Activated CD4-positive, alpha-beta T cell treated with anti-CD3 and anti-CD28 coated beads for 36 hours (primary cell): ENCODE results near the gene CEP112. TPM values are rescaled to one million over a fixed set of nuclear protein-coding genes. Genes with fewer than 3 reads are reported as not detected.

Experiments used
- ATAC-seq: fragments of 200-7000 bp; cut with Tn5 transposase; one replicate; pipeline ENCODE4 v1.10.0; 2021; ENCODE audit warnings: mild to moderate bottlenecking, moderate library complexity
- CTCF ChIA-PET: fragments of 350-600 bp; sonication (Branson Sonifier 250); formaldehyde crosslinking; loops from one replicate; lab custom pipeline; 2021; ENCODE audit warnings: antibody characterized with exemption; lab: Charles Lee
- POLR2A ChIA-PET: fragments of 350-600 bp; sonication (Branson Sonifier 250); formaldehyde crosslinking; loops from one replicate; lab custom pipeline; 2021; ENCODE audit warnings: antibody characterized with exemption, inconsistent platforms; lab: Charles Lee
- DNase-seq: peaks from one replicate; pipeline ENCODE4 v3.0.0-alpha.2; 2020
- H3K27ac Mint-ChIP-seq: one replicate; pipeline ENCODE4 v1.8.0; 2021; ENCODE audit warnings: mixed read lengths
- H3K27me3 Mint-ChIP-seq: one replicate; pipeline ENCODE4 v1.8.0; 2021; ENCODE audit warnings: mixed read lengths
- H3K36me3 Mint-ChIP-seq: one replicate; pipeline ENCODE4 v1.8.0; 2021; ENCODE audit warnings: low read depth, mixed read lengths
- H3K4me1 Mint-ChIP-seq: one replicate; pipeline ENCODE4 v1.8.0; 2021; ENCODE audit warnings: mixed read lengths
- H3K4me3 Mint-ChIP-seq: one replicate; pipeline ENCODE4 v1.8.0; 2021; ENCODE audit warnings: mild to moderate bottlenecking, moderate library complexity, mixed read lengths
- H3K9me3 Mint-ChIP-seq: one replicate; pipeline ENCODE4 v1.8.0; 2021; ENCODE audit warnings: low read depth, mixed read lengths
- intact Hi-C, 2 experiments: fragments of 100-400 bp; cut with DNase I in 1 of 2; cut with micrococcal nuclease in 1 of 2; formaldehyde crosslinking; loops; one replicate each; pipeline versions ENCODE4 v1.14.2 to v1.15.1; 2022 to 2024; cut with DNase I, micrococcal nuclease
- total RNA-seq, 2 experiments: library from RNA; stranded (reverse); gene quantifications; one replicate each; pipeline ENCODE4 v1.2.3, GENCODE V29; 2021

The CEP112 gene
- total RNA-seq, 2 experiments from 2014 or later = 2.2 to 2.8 TPM

DNA sequence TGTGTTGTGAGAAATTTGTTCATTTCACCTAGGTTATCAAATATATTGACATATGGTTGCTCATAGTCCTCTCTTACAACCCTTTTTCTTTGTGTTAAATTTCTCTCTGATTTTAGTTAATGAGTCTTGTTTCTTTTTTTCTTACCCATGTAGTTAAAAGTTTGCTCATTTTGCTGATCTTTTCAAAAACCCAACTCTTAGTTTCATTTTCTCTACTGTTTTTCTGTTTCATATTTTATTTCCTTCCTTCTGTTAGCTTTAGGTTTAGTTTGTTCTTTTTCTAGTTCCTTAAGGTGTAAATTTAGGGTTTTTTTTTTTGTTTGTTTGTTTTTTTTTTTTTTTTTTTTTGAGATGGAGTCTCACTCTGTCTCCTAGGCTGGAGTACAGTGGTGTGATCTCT lies 42.4 kb downstream of the CEP112 start:
- DNase-seq (no peak), ATAC-seq (no peak)
- Mint-ChIP-seq H3K9me3 (no peaks in the 10 kb centered on the region), H3K36me3 (peaks cover 2% of the 10 kb centered on the region), H3K4me1 (peaks cover 9% of the 10 kb centered on the region), H3K4me3 (no peak overlapping the region), H3K27ac (no peak overlapping the region), H3K27me3 (peaks cover 2% of the 10 kb centered on the region)
- ChIA-PET POLR2A (no interaction called here), CTCF (interaction anchor here (3.2 kb wide), 1 partner anchor 15 kb away, joined by 20 read pairs; no protein-coding TSS in a partner anchor)
- intact Hi-C loops = no loop called here

DNA sequence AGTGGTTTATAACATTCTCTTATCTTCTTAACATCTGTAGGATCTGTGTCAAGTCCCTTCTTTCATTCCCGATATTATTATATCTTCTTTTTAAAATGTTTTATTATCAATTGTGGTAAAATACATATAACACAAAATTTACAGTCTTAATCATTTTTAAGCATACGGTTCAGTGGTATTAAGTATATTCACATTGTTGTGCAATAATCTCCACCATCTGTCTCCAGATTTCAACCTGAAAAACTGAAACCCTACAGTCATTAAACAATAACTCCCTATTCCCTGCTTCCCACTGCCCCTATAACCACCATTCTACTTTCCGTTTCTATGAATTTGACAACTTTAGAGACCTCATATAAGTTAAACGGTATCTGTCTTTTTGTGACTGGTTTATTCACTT lies 45.5 kb downstream of the CEP112 start:
- ChIA-PET POLR2A (no interaction called here), CTCF (no interaction called here)
- Mint-ChIP-seq H3K4me3 (no peak overlapping the region), H3K36me3 (peaks cover 2% of the 10 kb centered on the region), H3K27ac (no peak overlapping the region), H3K4me1 (peaks cover 9% of the 10 kb centered on the region), H3K27me3 (no peaks in the 10 kb centered on the region), H3K9me3 (no peaks in the 10 kb centered on the region)
- ATAC-seq (no peak), DNase-seq (no peak)
- intact Hi-C loops = no loop called here

DNA sequence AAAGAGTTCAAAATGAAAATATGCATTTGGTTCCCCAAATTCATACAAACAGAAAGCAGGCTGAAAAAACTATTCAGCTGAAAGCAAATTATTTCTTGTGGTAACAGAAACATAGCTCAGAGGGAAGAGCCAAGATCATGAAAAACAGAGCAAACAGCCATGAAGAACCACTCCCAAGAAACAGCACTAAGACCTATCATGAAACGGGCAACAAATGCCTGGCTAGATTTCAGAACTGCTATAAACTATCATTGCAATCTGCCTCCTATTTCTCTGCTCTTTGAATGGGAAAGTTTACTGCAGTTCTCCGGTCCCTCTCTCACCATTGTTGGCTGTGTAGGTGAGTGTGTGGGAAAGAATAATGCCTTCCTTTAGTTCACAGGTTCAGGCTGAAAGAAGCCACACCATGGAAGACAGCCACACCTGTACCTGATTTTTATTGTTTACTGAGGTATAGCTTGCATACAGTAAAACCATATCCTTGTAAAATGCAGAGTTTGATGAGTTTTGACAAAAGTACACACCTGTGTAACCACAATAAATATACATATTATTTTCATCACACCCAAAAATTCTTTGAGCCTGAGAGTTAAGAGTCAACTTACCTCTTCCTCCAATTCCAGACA lies 48.2 kb downstream of the CEP112 start:
- no peak overlapping the region for H3K4me3 Mint-ChIP-seq
- intact Hi-C loops = no loop called here
- ChIA-PET CTCF (interaction anchor here (0.5 to 1.2 kb wide), 3 partner anchors 10 to 1019 kb away, joined by 3 read pairs; no protein-coding TSS in a partner anchor), POLR2A (no interaction called here)
- H3K36me3 Mint-ChIP-seq = no peaks in the 10 kb centered on the region
- no peaks in the 10 kb centered on the region for H3K27me3 Mint-ChIP-seq
- no peak overlapping the region for H3K27ac Mint-ChIP-seq
- H3K4me1 Mint-ChIP-seq = no peaks in the 10 kb centered on the region
- ATAC-seq (no peak), DNase-seq (no peak)
- H3K9me3 Mint-ChIP-seq = no peaks in the 10 kb centered on the region

DNA sequence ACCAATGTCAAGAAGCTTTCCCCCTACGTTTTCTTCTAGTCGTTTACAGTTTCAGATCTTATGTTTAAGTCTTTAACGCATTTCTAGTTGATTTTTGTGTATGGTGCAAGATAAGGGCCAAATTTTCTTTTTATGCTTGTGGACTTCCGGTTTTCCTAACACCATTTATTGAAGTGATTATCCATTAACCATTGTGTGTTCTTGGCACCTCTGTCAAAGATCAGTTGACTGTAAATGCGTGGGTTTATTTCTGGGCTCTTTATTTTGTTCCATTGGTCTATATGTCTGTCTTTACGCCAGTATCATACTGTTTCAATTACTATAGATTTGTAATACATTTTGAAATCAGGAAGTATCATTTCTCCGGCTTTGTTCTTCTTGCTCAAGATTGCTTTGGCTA lies 49.5 kb downstream of the CEP112 start:
- CTCF ChIA-PET = no interaction called here
- POLR2A ChIA-PET = no interaction called here
- no peak overlapping the region for H3K27ac Mint-ChIP-seq
- H3K9me3 Mint-ChIP-seq = peaks cover 3% of the 10 kb centered on the region
- ATAC-seq (no peak), DNase-seq (no peak)
- H3K4me3 Mint-ChIP-seq = no peak overlapping the region
- H3K27me3 Mint-ChIP-seq = no peaks in the 10 kb centered on the region
- no peaks in the 10 kb centered on the region for H3K36me3 Mint-ChIP-seq
- intact Hi-C loops = no loop called here
- H3K4me1 Mint-ChIP-seq = no peaks in the 10 kb centered on the region

DNA sequence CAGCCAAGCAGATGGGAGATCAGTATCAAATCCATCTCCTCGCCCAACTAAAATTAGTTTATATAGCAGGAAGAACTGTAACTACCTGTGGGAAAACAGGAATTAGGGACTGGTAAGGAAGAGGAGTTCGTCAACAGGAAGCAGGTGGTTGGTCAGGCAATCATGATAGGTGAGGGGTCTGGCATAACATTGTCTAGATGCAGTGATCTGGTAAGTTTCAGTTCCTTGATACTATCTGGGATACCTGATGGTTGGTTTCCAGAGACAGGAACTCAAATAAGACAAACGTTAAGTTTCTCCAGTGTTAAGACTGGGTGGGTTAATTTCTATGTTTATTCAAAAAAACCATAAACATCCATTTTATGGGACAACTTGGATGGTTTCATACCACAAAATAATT lies 53.8 kb downstream of the CEP112 start:
- ChIA-PET POLR2A (no interaction called here), CTCF (no interaction called here)
- Mint-ChIP-seq H3K4me3 (no peak overlapping the region), H3K27me3 (no peaks in the 10 kb centered on the region), H3K27ac (no peak overlapping the region), H3K36me3 (no peaks in the 10 kb centered on the region), H3K9me3 (peaks cover 3% of the 10 kb centered on the region), H3K4me1 (peaks cover 2% of the 10 kb centered on the region)
- ATAC-seq (no peak), DNase-seq (no peak)
- intact Hi-C loops = no loop called here

DNA sequence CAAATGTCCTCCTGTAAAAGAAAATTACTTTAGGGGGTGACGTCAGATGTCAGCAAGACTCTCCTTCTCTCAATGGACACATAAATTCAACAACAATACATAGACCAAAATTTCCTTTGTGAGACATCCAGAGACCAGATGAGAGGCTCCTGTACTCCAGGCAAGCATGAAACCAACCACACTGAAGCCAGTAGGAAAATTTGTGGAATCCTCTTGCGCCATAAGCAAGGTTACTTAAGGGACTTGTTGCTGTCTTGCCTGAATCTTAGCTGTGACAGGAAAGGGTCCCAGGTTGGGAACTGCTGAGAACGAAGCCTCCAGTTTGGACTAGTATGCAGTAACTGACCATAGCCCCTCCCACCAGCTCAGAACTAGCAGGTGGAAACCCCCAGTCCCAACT lies 56.0 kb downstream of the CEP112 start:
- no peak for ATAC-seq
- H3K36me3 Mint-ChIP-seq = no peaks in the 10 kb centered on the region
- intact Hi-C loops = no loop called here
- peaks cover 3% of the 10 kb centered on the region for H3K9me3 Mint-ChIP-seq
- H3K4me1 Mint-ChIP-seq = peaks cover 2% of the 10 kb centered on the region
- CTCF ChIA-PET = interaction anchor here (0.6 kb wide), 1 partner anchor 813 kb away, joined by 5 read pairs; no protein-coding TSS in a partner anchor
- H3K4me3 Mint-ChIP-seq = no peak overlapping the region
- H3K27me3 Mint-ChIP-seq = no peaks in the 10 kb centered on the region
- POLR2A ChIA-PET = no interaction called here
- no peak overlapping the region for H3K27ac Mint-ChIP-seq
- DNase-seq = no peak

DNA sequence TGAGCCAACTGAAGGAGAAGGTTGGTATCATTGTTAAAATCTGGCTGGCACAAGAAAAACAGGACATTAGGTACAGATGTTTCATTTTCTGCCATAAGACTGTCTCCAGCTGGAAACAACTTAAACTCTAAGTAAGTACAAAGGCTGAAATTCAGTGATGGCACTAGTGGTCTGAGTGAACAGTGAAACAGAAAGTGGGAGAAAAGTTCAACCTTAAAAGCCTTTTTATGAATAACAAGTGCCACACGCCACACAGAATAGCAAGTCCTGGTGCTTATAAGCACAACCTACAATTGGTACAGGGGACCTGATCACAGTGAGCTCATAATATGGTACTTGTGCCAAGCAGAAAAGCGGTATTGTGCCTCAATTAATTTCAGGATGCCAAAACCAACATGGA lies 56.7 kb downstream of the CEP112 start:
- H3K9me3 Mint-ChIP-seq = peaks cover 3% of the 10 kb centered on the region
- H3K36me3 Mint-ChIP-seq = no peaks in the 10 kb centered on the region
- CTCF ChIA-PET = no interaction called here
- no peak overlapping the region for H3K27ac Mint-ChIP-seq
- intact Hi-C loops = no loop called here
- ATAC-seq (no peak), DNase-seq (no peak)
- no peaks in the 10 kb centered on the region for H3K27me3 Mint-ChIP-seq
- no peak overlapping the region for H3K4me3 Mint-ChIP-seq
- POLR2A ChIA-PET = interaction anchor here (0.6 kb wide), 1 partner anchor 10 kb away, joined by 3 read pairs; no protein-coding TSS in a partner anchor
- H3K4me1 Mint-ChIP-seq = peaks cover 2% of the 10 kb centered on the region

DNA sequence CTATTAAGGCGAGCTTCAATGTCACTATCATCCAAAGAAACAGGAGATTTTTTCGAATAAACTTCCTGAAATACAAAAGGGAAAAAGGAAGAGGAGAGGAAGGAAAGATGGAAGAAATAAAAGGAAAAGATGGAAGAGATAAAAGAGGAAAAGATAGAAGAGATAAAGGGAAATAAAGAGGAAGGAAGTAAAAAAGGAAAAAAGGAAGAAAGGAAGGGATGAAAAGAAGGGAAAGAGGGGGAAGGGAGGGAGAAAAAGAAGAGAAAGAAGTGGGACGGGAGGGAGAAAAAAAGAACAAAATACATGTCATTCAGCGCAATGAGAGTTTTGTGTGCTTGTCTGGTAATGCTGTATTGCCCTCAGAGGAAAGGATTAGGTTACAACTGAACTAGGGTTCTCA lies 62.2 kb downstream of the CEP112 start:
- ATAC-seq (no peak), DNase-seq (no peak)
- H3K27me3 Mint-ChIP-seq = no peaks in the 10 kb centered on the region
- H3K27ac Mint-ChIP-seq = no peak overlapping the region
- no peaks in the 10 kb centered on the region for H3K4me1 Mint-ChIP-seq
- POLR2A ChIA-PET = no interaction called here
- H3K4me3 Mint-ChIP-seq = no peak overlapping the region
- no peaks in the 10 kb centered on the region for H3K9me3 Mint-ChIP-seq
- H3K36me3 Mint-ChIP-seq = no peaks in the 10 kb centered on the region
- CTCF ChIA-PET = interaction anchor here (1.4 kb wide), 1 partner anchor 35 kb away, joined by 3 read pairs; no protein-coding TSS in a partner anchor
- intact Hi-C loops = no loop called here

DNA sequence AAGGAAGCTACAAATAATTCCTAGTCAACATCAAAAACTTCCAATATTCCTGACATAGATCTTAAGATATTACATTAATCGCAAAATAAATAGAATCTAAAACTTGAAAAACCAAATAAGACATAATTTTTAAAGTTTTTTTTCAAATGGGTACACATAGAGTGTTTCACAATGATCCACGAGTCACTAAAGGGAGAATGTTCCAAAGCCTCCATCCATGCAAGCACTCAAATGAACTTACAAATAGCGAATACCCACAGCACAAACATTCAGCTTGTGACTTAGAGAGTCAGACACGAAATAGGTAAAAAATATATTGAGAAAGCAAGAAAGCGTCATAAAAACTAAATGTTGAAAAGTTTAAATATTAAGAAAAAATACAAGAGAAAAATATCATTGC lies 65.7 kb downstream of the CEP112 start:
- ATAC-seq (no peak), DNase-seq (no peak)
- Mint-ChIP-seq H3K4me3 (no peak overlapping the region), H3K36me3 (no peaks in the 10 kb centered on the region), H3K27ac (no peak overlapping the region), H3K4me1 (no peaks in the 10 kb centered on the region), H3K9me3 (peaks cover 3% of the 10 kb centered on the region), H3K27me3 (peaks cover 2% of the 10 kb centered on the region)
- intact Hi-C loops = no loop called here
- CTCF ChIA-PET = no interaction called here
- POLR2A ChIA-PET = no interaction called here

DNA sequence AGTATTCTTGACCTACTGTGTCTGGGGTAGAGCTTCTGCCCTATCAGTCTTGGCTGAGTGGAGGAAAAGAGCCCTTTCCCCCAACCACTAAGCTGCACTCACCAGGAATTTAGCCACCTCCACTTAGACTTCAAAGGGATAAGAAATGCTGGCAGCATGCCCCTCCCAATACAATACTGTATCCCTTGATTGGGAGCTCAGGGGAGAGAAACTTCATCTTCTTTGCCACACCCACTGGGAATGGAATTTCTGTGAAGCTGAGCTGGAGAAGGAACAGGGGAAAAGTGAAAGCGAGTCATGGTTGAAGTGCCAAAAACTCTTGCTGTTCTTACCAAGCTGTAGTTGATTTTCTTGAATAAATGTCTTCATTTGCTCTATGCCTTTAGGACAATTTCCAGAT lies 68.8 kb downstream of the CEP112 start:
- Mint-ChIP-seq H3K9me3 (peaks cover 3% of the 10 kb centered on the region), H3K4me3 (no peak overlapping the region), H3K36me3 (no peaks in the 10 kb centered on the region), H3K4me1 (no peaks in the 10 kb centered on the region), H3K27me3 (peaks cover 2% of the 10 kb centered on the region), H3K27ac (no peak overlapping the region)
- ChIA-PET CTCF (no interaction called here), POLR2A (no interaction called here)
- no peak for DNase-seq
- intact Hi-C loops = no loop called here
- no peak for ATAC-seq

DNA sequence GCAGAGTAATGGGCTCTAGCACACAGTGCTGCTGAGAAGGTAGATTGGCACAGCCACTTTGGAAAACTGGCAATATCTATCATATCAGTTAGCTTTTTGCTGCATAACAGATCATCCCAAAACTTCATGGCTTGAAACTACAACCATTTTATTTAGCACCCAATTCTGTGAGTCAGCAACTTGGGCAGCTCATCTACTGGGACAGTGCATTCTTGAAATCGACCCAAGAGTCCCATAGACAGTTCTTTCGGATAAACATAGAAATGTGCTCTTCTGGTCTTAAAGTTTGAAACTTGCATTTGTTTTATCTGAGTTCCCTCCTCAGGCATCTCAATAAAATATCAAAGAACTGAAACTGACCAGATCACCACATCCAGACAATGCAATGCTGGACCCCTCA lies 76.7 kb downstream of the CEP112 start:
- ATAC-seq (no peak), DNase-seq (no peak)
- Mint-ChIP-seq H3K4me3 (no peak overlapping the region), H3K36me3 (no peaks in the 10 kb centered on the region), H3K27me3 (no peaks in the 10 kb centered on the region), H3K4me1 (no peaks in the 10 kb centered on the region), H3K27ac (no peak overlapping the region), H3K9me3 (peaks cover 4% of the 10 kb centered on the region)
- intact Hi-C loops = no loop called here
- ChIA-PET POLR2A (no interaction called here), CTCF (no interaction called here)

DNA sequence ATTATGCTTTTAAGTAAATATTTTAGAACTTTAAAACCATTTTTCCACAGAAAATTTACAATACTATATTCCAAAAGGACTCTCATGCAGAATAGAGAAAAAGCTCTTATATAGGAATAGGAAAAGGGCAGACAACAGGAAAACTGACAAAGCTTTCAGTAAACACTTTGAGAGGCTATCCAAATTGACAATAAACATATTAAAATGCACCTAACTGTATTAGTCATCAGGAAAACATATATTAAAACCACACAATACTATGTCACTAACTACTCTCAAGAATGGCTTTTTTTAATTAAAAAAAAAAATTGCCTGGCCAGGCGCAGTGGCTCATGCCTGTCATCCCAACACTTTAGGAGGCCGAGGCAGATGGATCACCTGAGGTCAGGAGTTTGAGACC lies 77.3 kb downstream of the CEP112 start:
- no peaks in the 10 kb centered on the region for H3K27me3 Mint-ChIP-seq
- H3K4me3 Mint-ChIP-seq = no peak overlapping the region
- no peaks in the 10 kb centered on the region for H3K36me3 Mint-ChIP-seq
- POLR2A ChIA-PET = no interaction called here
- no peak for DNase-seq
- H3K4me1 Mint-ChIP-seq = no peaks in the 10 kb centered on the region
- ATAC-seq = no peak
- CTCF ChIA-PET = no interaction called here
- no peak overlapping the region for H3K27ac Mint-ChIP-seq
- intact Hi-C loops = no loop called here
- H3K9me3 Mint-ChIP-seq = peaks cover 4% of the 10 kb centered on the region
